GM18520 (cell line): ENCODE measurements around the gene RPL36A.
A peak's percentile ranks its signal among the peaks of the same experiment; 100 is the strongest.

ENCODE experiments used
- ATAC-seq: cut with Tn5 transposase; IDR thresholded peaks from one replicate; pipeline ENCODE4 v1.9.1; 2021; ENCODE audit not compliant: unreplicated experiment

RPL36A gene

GRCh38 chrX:101390664-101391525 lies at the start of gene RPL36A:
Gene RPL36A, plus strand, starts transcription at chrX:101391011. Its CDS starts 33 bp downstream, at chrX:101391044.
- ATAC-seq: peak; percentile 85

GRCh38 chrX:101347859-101348451 lies 42.9 kb upstream of the RPL36A start:
- ATAC-seq: no peak

DNA sequence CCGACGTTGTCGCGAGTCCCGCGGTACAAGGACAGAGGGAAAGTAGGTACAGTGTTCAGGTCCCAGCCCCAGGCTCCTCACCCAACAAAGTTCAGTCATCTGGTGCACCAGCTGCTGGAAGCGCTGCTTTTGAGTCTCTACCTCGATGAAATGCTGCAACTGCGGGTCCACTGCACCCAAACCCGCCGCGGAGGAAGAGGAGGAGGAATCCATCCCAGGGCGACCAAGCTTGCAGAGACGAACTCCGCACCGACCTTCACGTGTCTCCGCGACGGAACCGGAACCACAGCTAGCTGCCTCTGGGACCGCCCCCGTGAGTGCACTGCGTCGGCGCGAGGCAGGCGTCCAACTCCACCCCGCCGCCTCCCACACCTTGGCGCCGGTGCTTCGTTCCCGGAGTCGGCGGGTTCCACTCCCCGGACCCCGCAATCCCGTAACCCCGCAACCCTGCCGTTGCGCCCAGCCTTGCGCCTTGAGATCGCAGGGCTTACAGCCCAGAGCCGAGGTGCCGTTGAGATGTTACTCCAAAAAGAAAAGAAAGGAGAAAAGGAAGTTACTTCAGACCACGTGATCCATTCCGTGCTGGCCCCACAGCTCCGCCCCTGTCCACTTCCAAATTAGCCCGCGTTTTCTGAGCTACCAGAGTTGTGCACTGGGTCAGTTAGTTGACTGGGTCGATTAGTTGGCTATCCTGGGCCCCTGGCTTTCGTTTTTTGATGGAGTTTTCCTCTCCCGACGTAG lies 42.2 kb upstream of the RPL36A start, which contains the start of gene TIMM8A:
Gene TIMM8A (minus strand): TSS at position 291 of the 741 bp plus-strand sequence. CDS start 78 bp downstream, at position 213.
- peak; percentile 92 for ATAC-seq

GRCh38 chrX:101349193-101349562 lies 41.6 kb upstream of the RPL36A start:
- ATAC-seq: no peak

DNA sequence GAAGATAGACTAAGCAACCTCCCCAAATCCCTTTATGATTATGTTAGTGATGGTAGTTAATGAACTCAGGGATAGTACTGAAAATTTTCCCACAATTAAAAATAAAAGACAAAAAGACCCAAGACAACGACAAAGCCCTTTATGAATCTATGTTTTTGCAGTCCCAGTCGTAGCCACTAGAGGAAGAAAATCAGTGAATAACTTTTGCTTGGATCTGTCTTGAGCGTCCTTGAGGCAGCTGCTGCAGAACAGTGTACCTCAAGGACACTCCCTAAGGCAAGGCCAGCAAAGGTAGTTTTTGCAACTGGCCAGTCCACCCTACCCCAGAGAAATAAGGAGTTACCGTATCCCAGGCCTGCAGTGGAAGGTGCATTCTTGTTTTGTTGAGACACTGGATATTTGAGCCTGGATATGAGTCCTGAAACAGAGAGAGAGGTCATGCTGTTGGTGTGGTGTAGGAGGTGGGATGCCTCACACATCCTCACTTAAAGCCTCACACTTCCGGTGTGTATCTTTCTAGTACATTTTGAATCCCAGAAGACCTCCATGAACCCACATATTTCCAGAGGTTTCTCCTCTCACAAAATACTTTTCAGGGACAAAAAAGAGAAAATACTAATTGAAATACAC lies 33.5 kb upstream of the RPL36A start:
- no peak for ATAC-seq

- ATAC-seq: no peak
Measured at GRCh38 chrX:101359966-101360365, 30.8 kb upstream of the RPL36A start.

GRCh38 chrX:101360390-101360789 lies 30.4 kb upstream of the RPL36A start:
- ATAC-seq: no peak

GRCh38 chrX:101362116-101362515 lies 28.7 kb upstream of the RPL36A start:
- no peak for ATAC-seq

GRCh38 chrX:101362757-101363156 lies 28.1 kb upstream of the RPL36A start:
- no peak for ATAC-seq

DNA sequence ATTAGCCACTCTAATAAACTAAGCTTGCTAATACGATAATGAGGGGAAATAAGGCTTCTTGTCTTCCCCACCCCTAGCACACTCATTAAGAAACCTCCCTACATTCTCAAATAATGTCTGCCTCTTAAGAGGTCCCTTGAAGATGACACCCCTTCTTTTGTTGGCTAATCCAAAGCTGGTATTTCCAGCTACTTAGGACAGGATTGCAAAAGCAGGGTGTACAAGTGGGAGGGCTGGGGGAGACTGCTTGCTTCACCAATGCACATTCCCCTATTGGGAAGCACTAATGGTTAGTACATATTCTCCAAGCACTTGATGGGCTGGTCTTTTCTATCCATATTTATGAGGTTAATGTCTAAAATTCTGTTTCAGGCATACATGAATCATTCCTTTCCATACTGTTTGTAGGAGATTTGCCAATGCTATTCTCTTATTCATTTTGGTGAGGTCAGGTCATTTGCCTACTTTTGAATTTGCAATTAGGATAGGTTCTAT lies 25.5 kb upstream of the RPL36A start:
- no peak for ATAC-seq

- no peak for ATAC-seq
Measured at GRCh38 chrX:101368800-101369199, 22.0 kb upstream of the RPL36A start.

DNA sequence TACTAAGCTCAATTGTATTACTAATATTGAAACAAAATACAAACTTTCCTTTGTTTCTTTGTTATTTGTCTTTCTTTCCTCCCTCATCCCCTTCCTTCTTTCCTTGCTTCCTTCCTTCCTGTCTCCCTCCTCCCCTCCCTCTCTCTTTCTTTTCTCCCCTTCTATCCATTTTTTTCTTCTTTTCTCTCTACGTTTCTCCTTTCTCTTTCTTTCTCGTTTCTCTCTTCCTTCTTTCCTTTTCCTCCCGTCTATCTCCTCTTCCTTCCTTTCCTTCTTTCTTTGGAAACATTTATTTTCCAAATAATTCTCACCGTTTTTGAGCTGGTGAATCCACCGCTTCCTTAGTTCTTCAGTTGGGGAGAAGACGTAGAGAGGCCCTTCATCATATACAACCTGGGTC lies 21.1 kb upstream of the RPL36A start:
- ATAC-seq: no peak

DNA sequence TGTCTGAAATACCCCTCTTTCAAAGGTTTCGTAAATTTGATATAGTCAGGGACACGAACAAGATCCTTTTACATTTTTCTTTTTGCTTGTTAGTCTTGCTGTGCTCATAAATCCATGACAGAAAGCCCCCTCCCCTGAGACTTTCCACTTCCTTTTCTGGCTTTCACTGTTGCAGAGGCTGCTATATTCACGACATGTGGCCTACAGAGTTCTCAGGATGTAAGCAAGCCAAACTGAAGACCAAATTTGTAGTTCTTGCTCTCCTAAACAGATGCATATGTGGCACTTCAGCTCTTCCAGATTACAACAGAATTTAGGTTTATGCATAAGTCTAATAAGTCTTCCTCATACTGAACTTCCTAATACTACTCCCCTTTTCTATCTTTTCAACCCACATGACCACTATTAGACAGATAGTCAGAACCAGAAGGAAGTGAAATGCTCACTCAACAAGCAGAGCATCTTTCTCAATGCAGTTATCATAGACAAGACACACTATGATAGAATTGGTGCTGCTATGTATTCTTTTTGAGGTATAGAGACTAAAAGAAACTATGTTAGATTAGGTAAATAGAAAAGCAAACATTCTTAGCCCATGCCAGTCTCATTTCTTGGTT lies 19.8 kb upstream of the RPL36A start:
- ATAC-seq: peak; percentile 41

- no peak for ATAC-seq
Measured at GRCh38 chrX:101377547-101377946, 13.3 kb upstream of the RPL36A start.

DNA sequence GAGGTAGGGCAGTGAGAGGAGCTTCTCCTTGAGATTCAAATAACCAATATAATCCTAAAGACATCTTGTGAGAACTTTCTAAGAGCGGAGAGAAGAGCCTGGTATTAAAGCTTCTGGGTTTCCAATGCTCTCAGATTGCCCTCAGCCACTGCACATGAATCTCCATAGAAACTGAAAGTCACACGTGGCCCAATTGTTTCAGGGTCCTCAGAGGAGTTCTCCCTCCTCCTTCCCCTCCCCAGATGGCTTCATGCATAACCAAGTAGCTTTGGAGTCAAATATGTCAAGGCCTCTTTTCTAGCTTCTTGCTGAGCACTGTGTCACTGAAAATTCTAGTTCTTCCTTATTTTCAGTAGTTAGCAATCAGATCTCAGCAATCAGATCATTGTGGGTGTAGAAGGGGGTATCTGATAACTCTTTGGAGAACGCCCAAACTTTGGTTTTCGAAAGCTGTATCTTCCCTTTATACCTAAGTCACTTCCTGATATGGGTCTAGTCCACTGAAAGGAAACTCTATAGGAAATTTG lies 7.1 kb upstream of the RPL36A start:
- ATAC-seq: peak; percentile 68

DNA sequence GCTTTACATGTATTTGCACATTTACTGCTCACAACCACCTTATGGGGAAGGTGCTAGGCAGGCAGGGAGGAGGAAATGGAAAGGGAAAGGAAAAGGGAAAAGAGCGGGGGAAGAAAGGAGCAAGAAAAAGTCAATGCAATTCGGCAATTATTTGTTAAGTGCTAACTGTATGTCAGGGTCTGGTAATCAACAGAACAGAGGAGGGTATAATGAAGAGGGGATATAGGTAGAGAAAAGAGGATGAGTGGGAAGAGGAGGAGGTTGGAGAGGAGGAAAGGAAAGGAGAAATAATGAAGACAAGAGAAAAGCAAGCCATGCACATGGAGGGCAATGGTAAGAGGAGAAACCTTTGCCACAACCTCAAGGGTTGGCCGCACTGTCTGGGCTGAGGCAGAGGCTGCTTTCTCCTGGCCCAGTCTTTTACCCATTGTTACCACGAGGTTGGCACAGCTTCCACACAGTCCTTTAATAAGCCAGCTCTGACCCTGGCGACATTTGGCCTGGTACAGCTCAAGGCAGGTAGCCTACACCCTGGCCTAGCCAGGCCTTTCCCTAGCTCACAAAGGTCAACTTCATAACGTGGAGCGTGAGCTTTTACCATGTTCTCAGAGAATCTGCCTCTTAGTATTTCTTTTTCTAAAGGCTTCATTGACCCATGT lies 5.7 kb upstream of the RPL36A start:
- ATAC-seq: no peak

GRCh38 chrX:101385795-101386541 lies 4.8 kb upstream of the RPL36A start, which contains the start of gene BTK:
Gene BTK, minus strand, starts transcription at chrX:101386191. Its CDS starts 10,907 bp downstream, at chrX:101375284.
- peak; percentile 41 for ATAC-seq

DNA sequence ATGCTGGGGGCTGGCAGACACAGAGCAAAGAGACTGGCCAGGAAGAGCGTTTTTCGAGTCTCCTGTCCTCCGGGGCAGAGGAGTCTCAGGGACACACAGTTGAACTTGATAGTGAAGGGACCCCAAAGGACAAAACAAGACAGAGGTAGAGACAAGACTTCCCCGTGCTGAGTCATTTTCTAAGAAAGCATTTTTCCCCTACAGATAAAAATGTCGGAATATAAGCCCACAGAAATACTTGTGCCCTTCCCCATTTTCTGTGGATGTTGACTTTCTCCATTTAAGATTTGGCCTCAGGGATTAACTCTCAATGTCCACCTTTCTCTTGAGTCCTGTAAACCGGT lies 4.3 kb upstream of the RPL36A start:
- no peak for ATAC-seq

DNA sequence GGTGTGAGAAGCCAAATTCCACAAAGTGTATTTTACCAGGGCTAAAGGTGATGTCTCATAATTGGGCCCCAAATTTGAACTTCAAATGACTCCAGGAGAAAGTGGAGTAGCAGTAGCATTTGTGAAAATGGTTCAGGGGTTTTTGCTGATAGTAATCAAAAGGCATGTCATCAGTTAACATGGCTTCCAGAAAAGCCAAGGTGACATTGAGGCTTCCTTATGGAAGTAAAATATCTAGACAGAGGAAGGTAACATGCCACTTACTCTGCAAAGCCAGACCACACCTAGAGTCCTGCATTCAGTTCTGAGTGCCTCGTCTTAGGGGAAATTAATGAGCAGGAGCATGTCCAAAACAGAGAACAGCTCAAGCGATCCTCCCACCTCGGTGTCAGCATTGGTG lies 2.2 kb upstream of the RPL36A start:
- no peak for ATAC-seq
